ENCODE results near the gene SH3BGRL3. TPM values are rescaled to one million over a fixed set of nuclear protein-coding genes. Genes with fewer than 3 reads are reported as not detected.

The SH3BGRL3 gene
- total RNA-seq, 1 experiment from 2014 or later = 133 TPM

GRCh38 chr1:26300578-26301275 is 20.8 kb downstream of the SH3BGRL3 start:
- ChIA-PET CTCF (interaction anchor here (0.7 to 1.5 kb wide), 2 partner anchors 15 to 65 kb away, joined by 6 to 7 read pairs; no protein-coding TSS in a partner anchor), POLR2A (interaction anchor here (0.6 to 1.8 kb wide), 2 partner anchors 15 to 105 kb away, joined by 3 to 5 read pairs; no protein-coding TSS in a partner anchor)
- H3K9me3 Mint-ChIP-seq (ENCODE audit: unreplicated experiment) = no peaks in the 10 kb centered on the region
- TF ChIP-seq CTCF (IDR thresholded peaks at IDR 0.05; ENCODE audit: unreplicated experiment) = no peak
- H3K27ac Mint-ChIP-seq (ENCODE audit: low read depth, unreplicated experiment) = no peak overlapping the region
- BruUV-seq (replicated peaks) = no TSS peak
- H3K36me3 Mint-ChIP-seq (ENCODE audit: insufficient read depth, unreplicated experiment) = peaks cover 6% of the 10 kb centered on the region
- intact Hi-C loops (cut with micrococcal nuclease) = no loop called here
- no peak overlapping the region for H3K4me3 Mint-ChIP-seq (ENCODE audit: unreplicated experiment)
- H3K4me1 Mint-ChIP-seq (ENCODE audit: insufficient read depth, unreplicated experiment) = peaks cover 9% of the 10 kb centered on the region
- H3K27me3 Mint-ChIP-seq (ENCODE audit: insufficient read depth, unreplicated experiment) = no peaks in the 10 kb centered on the region
- no peak for DNase-seq (ENCODE audit: unreplicated experiment)

GRCh38 chr1:26302733-26303405 is 23.0 kb downstream of the SH3BGRL3 start:
- Mint-ChIP-seq H3K4me1 (ENCODE audit: insufficient read depth, unreplicated experiment) (peaks cover 17% of the 10 kb centered on the region), H3K27ac (ENCODE audit: low read depth, unreplicated experiment) (no peak overlapping the region), H3K4me3 (ENCODE audit: unreplicated experiment) (no peak overlapping the region), H3K36me3 (ENCODE audit: insufficient read depth, unreplicated experiment) (peaks cover 12% of the 10 kb centered on the region), H3K27me3 (ENCODE audit: insufficient read depth, unreplicated experiment) (no peaks in the 10 kb centered on the region), H3K9me3 (ENCODE audit: unreplicated experiment) (no peaks in the 10 kb centered on the region)
- peak; percentile 74 for DNase-seq (ENCODE audit: unreplicated experiment)
- BruUV-seq (replicated peaks) = no TSS peak
- CTCF ChIA-PET = interaction anchor here (1.2 kb wide), 1 partner anchor 114 kb away, joined by 3 read pairs; no protein-coding TSS in a partner anchor
- TF ChIP-seq CTCF (IDR thresholded peaks at IDR 0.05; ENCODE audit: unreplicated experiment) = no peak
- intact Hi-C loops (cut with micrococcal nuclease) = no loop called here
- POLR2A ChIA-PET = no interaction called here

- peak overlapping the region; percentile 92 for H3K4me3 Mint-ChIP-seq (ENCODE audit: unreplicated experiment)
- DNase-seq (ENCODE audit: unreplicated experiment) = no peak
- H3K27me3 Mint-ChIP-seq (ENCODE audit: insufficient read depth, unreplicated experiment) = no peaks in the 10 kb centered on the region
- H3K9me3 Mint-ChIP-seq (ENCODE audit: unreplicated experiment) = no peaks in the 10 kb centered on the region
- H3K27ac Mint-ChIP-seq (ENCODE audit: low read depth, unreplicated experiment) = peak overlapping the region; percentile 97
- BruUV-seq (replicated peaks) = TSS peak; percentile 78
- H3K4me1 Mint-ChIP-seq (ENCODE audit: insufficient read depth, unreplicated experiment) = peaks cover 11% of the 10 kb centered on the region
- ChIA-PET POLR2A (interaction anchor here (0.7 to 3.2 kb wide), 7 partner anchors 13 to 135 kb away, joined by 3 to 15 read pairs (median 3); partner anchors contain the start of gene SH3BGRL3), CTCF (interaction anchor here (0.8 to 1.7 kb wide), 6 partner anchors 20 to 112 kb away, joined by 3 to 9 read pairs (median 3); partner anchors contain the start of gene CEP85)
- TF ChIP-seq CTCF (IDR thresholded peaks at IDR 0.05; ENCODE audit: unreplicated experiment) = no peak
- intact Hi-C loops (cut with micrococcal nuclease) = loop anchor here (2.0 kb wide), 1 partner anchor 27 kb away; no protein-coding TSS in a partner anchor
- H3K36me3 Mint-ChIP-seq (ENCODE audit: insufficient read depth, unreplicated experiment) = peaks cover 6% of the 10 kb centered on the region
Measured at GRCh38 chr1:26305667-26306289, 25.9 kb downstream of the SH3BGRL3 start.
